C4-2B (cell line): Measurements from ENCODE around the gene ANTXRL.
"Not testable (repeated sequence)": the region's sequence is repeated elsewhere in the genome, so short reads cannot be mapped to it uniquely, and the experiment has no call there.

Experiments used
- ZFX ChIP-seq: fragments of 450-650 bp; IDR thresholded peaks from 2 replicates; pipeline ENCODE4 v1.6.1; 2017
- TF ChIP-seq, protein P1 (sequence below): fragments of 450-650 bp; conservative IDR thresholded peaks from 2 replicates; pipeline ENCODE4 v1.5.1; 2017; ENCODE audit warnings: mild to moderate bottlenecking

- TF ChIP-seq, protein P1, sequence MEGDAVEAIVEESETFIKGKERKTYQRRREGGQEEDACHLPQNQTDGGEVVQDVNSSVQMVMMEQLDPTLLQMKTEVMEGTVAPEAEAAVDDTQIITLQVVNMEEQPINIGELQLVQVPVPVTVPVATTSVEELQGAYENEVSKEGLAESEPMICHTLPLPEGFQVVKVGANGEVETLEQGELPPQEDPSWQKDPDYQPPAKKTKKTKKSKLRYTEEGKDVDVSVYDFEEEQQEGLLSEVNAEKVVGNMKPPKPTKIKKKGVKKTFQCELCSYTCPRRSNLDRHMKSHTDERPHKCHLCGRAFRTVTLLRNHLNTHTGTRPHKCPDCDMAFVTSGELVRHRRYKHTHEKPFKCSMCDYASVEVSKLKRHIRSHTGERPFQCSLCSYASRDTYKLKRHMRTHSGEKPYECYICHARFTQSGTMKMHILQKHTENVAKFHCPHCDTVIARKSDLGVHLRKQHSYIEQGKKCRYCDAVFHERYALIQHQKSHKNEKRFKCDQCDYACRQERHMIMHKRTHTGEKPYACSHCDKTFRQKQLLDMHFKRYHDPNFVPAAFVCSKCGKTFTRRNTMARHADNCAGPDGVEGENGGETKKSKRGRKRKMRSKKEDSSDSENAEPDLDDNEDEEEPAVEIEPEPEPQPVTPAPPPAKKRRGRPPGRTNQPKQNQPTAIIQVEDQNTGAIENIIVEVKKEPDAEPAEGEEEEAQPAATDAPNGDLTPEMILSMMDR: not testable (repeated sequence)
- TF ChIP-seq ZFX: not testable (repeated sequence)
Measured at GRCh38 chr10:46367209-46367608, 80.4 kb downstream of the ANTXRL start.
